ENCODE data around the gene EXOC2.

EXOC2 gene

DNA sequence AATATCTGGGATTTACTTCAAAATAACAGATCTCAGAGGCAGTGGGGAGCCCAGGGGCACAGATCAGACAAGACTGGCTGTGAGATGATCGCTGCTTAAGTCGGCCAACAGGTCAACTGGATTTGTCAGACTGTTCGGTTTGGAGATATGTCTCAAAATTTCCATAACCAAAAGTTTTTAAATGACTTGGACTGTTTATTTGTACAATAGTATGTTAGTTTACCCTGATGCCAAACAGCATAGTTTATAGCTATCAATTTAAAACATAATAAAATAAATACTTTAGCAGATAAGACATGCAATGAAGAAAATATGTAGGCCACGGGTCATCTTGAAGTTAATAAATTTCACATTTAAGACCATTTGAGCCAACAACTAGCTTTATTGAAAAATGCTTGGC lies 174.7 kb downstream of the EXOC2 start:
- no peak for DNase-seq

DNA sequence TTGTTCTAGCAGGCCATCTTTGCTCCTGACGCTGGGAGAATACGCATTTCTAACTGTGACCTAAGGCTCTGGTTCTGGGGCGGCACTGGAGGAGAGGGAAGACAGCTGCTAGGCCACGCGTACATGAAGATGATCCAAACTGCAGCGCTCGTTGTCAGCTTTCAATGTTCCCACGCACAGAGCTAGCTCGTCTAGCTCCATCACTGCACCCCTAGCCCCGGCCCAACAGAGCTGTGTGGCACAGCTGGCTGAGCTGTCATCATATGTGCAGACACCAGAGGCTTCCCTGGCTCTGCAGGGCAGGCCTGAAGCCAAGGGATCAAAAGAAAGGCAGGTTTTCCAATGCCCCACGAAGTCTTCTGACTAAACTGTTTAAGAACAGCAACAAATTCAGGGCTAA lies 176.7 kb downstream of the EXOC2 start:
- DNase-seq = no peak

DNA sequence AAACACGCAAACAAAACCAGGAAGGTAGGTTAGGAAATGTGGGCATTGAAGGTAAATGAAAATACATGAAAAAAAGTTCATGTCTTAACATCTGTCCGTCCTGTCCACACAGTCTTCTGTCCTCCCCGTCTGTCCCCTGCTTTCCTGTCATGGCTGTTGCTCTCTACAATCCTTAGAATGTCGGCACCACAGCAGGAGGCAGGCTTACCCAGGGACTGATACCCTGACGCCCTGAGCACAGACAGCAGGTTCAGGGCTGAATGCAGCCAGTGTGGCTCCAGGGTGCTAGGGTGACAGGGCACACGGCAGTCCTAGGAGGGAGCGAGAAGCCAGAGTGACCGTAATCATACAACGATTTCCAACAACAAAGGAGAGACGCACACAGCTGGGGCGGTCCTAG lies 177.7 kb downstream of the EXOC2 start:
- DNase-seq = no peak

DNA sequence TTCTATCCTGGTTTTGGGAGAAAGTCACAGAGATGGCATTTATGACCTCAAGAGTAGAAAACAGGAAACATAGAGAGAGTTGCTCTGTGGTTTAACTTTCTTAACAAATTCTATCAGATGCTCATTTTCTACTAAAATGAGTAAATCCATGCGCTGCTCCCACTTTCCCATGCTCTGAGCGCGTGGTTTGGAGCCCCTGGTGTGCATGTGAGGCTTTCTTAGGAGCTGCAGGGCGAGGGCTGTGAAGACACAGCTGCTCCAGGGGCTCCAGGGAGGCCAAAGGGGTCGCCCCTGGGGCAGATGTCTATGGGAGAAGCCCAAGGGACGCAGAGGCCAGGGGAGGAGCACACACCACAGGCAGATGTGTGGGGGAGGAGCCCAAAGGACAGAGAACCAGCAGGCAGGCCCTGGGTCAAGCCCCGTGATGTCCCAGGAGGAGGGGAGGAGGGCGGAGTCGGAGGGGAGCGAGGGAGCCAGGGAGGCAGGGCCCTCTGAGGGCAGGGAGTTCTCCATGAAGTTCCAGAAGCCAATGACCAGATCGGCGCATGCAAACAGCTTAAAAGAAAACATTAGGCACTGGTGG lies 178.5 kb downstream of the EXOC2 start:
- no peak for DNase-seq

DNA sequence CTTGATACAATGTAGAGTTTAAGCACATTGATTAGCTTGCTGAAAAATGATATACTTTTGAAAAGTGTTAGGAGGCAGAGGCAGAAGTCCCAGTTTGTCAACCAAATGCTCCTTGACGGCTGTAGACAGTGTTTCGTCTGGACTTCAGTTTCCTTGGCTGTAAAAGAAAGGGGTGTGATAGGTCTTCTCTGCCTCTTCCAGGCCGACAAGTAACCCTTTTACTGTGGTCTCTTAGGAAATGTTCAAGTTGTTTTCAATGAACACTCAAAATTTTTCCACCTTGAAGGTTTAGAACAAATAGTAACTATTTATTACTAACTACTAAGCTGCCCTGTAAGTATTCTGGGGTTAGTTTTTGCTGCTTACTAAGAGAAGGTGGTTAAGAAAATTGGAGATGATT lies 179.0 kb downstream of the EXOC2 start:
- DNase-seq = no peak

DNA sequence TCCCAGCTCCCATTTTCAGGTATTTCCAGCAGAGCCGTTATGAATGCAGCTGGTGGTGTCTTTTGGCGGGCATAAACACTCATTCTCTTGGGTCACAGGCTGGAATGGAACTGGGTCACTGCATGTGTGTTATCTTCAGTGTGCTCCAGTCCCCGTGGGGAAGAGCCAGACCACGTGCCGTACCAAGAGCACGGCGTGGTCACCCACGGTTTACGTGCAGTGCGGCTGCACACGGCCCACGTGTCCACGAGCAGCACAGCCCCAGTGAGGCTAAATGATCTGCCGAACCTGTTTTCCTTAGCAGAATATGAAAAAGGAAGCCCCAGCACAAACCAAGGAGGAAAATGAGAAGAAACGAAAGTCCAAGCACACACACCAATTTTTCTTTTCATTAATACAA lies 179.9 kb downstream of the EXOC2 start:
- DNase-seq = no peak

DNA sequence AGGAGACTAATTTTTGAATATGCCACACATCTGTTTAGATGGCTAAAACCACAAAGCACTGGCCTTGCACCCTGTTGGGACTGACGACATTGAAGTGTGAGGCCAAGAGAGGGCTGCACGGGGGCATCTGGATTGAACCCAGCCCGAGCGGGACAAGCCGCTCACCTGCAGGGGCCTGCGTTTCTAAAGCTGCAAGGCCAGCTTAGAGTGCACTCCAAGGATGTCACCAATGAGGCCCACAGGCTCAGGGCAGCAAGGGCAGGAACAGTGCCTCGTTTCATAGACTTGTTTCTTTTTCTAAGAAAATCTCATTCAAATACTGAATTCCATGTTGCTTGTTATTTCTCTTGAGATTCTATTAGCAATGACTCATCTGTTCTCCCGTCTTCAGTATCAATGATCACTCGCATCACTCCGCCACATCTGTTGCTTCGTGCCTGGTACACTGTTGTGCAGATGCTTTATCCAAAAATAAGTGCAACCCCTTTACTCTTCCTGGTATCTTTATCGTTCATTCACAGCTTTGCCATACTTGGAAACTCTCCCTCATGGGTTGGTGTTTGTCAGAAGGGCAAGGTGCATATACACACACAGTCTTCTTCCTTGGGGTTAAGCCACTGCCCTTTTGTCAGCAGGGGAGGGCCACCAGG lies 181.3 kb downstream of the EXOC2 start:
- DNase-seq = no peak

DNA sequence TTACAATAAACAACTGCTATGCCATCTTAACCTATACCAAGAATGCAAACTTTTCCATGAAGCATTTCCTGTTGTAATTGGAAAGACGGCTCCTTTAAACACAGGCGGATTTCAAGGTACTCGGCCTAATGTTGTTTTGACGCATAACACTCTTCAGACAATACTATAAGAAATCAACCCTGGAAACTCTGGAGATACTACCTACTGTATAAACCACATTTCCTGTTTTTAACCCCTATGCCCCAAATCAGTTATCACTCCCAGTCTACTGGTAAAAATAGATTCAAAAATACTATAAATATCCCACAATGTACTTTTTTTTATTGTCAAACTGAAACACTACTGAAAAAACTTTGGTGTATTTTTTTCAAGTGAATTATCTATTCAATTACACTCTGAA lies 183.3 kb downstream of the EXOC2 start:
- DNase-seq = no peak

DNA sequence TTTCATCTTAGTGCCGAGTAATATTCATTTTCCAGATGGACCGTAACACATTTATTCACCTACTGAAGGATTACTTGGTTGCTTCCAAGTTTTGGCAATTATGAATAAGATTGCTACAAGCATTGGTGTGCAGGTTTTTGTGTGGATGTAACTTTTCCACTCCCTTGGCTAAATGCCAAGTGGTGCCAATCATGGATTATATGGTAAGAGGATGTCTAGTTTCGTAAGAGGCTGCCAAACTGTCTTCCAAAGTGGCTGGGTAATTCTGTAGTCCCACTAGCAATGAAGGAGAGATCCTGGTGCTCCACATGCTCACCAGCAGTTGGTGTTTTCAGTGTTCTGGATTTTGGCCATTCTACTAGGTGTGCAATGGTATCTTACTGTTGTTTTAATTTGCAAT lies 184.3 kb downstream of the EXOC2 start:
- no peak for DNase-seq

DNA sequence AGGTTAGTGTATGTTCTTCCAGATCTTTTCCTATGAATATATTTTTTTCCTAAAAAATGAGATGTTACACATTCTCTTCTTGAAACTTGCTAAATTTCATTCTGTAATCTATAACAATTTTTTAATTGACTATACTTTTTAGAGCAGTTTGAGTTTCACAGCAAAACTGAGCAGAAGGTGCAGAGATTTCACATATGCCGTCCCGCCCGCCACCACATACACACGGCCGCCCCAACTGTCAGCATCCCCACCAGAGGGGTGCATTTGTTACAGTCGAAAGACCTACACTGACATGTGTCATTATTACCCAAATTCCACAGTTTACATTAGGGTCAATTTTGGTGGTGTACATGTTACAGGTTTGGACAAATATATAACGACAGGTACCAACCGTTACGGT lies 184.9 kb downstream of the EXOC2 start:
- no peak for DNase-seq

DNA sequence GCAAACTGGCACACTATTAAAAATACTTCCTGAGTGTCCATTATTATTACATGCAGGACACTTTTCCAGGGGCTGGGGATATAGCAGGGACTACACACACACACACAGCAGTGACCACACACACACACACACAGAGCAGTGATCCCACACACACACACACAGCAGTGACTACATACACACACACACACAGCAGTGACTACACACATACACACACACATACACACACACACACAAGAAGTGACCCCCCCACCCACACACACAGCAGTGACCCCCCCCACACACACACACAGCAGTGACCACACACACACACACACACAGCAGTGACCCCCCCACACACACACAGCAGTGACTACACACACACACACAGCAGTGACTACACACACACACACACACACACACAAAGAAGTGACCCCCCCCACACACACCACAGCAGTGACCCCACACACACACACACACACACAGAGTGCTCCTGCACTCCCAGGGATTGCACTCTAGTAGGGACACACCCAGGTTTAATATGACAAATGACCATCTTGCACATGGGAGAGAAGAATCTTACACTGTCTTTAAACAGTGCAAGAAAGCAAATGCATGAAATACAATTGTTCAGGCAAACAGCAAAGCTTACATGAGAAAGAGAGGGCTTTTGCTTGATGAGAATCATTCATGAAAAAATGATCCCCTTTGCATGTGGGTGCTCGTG lies 185.9 kb downstream of the EXOC2 start:
- no peak for DNase-seq

DNA sequence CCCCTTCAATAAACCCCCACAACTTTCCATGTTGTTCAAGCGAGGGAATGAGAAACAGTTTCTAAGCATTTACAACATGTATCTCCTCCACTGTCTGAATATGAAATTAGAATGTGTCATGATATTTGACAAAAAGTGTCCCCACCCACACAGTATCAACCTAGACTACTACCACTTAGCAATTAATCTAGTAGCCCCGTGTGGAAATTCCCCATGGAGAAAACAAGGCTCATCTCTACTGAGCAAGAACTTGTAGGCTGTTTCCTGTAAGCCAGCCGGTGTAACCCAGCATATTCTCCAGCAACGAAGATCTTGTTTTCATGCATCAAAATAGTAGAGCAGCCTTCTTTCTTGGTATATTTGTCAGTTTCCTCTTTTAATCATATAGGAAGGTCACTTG lies 186.4 kb downstream of the EXOC2 start:
- no peak for DNase-seq

DNA sequence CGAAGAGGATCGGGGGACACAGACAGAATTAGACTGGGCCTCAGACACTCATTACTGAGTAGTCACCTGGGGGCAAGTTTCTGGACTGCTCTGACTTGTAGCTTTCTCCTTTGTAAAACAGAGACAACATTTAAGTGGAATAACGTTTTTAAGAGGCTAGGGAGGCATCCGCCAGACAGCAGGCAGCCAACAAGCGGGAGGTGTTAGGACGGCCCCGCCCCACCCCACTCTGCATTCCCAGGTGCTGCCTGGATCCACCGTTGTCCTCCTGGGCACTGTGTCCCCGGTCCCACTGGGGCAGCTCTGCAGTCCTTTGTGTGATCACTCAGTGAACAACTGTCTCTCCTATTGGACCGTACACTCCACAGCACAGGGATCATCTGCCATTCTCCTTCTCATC lies 187.6 kb downstream of the EXOC2 start:
- DNase-seq = no peak

DNA sequence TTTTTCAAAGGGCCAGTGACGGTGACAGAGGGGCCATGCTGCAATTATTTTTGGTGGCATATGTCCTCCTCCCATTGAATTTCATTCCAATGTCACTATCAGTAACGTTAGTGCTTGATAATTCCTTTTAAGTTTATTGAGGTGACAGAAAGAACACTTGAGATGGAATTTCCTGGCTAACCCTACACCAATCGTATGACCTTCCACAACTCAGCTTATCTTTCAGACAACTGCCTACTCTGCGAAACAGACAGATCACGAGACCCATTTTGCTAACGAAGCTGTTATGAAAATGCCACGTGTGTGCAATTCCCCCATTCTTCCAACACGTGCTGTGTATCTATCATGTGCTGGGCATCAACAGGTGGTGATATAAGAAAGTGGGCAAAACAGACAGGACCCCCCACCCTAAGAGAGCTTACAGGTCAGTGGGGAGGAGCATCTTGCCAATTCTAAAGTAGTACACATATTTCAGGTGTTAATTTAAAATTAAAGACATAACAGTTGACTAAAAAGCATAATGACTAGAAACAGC lies 188.4 kb downstream of the EXOC2 start:
- no peak for DNase-seq

DNA sequence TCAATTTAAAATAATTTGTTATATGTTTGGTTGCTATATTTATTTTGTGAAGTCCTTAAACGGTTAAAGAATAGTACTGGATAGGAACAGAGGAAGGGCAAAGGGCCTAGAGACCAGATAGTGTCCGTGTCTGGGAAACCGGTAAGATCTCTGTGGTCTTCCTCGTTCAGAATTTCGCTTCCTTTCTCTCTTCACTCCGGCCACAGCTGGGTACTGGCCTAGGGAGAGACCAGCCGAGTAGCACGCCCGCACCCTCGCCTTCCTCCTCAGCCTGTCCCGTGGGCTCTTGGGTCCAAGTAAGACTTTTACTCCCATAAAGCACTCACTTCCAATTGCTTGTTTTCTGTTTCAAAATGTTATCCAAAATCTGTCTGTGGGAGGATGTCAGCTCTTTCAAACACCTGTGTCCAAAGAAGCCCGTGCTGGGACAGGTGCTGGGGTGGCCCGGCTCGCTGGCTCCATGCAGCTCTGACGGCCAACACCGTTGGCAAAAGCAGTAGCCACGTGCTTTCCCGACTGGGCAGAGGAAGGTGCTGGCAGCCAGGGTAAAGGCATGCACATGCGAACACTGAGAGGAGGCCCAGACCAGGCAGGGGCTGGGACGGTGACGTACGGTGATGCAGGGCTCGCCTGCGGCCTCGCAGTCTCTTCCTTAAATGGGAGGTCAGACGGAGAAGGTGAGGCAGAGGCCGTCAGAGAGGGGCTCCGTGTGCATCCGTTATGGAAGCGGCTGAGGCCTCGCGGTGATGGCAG lies 189.2 kb downstream of the EXOC2 start:
- DNase-seq = no peak

DNA sequence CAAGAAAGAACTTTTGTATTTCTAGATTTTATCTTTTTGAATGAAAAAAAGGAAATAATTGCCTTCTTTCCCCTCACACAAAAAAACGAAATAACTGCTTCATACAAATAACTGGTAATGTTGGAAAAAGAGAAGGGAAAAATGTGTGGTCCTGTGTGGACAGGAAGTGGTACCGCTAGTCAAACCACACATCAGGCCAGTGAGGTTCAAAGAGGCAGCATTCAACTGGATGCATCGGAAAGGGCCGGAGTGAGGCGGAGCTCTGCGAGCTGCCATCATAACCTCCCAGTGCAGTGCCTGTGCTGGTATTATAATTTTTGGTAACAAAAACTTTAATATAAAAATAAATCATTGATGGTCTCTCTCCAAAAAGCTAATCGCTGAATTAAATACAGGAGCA lies 190.2 kb downstream of the EXOC2 start:
- DNase-seq = no peak

DNA sequence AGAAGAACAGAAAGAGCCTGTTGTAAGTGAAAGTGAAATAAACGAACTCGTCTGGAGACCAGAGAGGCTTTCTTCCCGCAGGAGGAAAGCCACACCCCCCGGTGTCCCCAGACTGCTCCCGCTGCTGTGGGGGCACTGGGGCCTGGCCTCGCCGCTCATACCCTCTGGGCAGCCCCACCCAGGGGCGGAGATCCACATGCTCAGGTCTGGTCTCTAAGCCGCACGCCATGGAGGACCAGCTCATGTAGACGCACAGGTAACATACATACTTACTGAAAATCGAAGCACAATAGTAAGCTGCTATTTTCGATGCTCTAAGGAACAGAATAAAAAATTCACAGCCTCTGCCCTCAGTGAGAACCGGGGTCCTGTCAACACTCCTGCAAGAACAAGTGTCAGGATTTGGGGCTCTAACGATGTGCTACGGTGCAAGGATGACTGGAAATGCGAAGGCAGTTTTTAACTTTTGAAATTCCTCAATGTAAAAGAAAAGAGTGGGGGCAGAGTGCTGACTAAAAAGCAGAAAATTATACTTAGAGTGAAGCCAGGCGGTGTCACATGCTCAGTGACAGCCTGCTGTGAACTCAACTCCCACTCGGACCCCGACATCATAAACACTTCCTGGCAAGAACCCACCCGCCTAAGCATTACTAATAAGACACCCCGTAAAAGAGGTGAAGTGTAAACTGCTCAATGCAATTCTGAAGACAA lies 190.9 kb downstream of the EXOC2 start:
- no peak for DNase-seq

DNA sequence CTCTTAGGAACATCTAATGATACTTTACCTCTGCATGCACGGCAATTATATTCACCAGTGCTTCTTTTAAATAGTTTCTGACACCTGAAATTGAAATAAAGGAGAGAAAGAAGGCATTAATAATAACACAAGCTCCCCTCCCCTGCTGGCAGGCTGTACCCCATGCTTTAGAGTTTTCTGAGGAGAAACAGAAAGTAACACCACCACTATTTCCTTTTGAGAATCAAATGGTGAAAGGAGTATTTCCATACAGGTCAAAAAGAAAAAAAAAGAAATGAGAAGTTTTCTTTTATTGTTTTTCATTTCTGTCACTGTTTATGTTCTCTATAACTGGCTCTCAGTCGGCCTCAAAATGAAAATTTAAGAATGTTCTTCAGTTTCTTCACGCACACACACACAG lies 193.3 kb downstream of the EXOC2 start:
- DNase-seq = no peak

DNA sequence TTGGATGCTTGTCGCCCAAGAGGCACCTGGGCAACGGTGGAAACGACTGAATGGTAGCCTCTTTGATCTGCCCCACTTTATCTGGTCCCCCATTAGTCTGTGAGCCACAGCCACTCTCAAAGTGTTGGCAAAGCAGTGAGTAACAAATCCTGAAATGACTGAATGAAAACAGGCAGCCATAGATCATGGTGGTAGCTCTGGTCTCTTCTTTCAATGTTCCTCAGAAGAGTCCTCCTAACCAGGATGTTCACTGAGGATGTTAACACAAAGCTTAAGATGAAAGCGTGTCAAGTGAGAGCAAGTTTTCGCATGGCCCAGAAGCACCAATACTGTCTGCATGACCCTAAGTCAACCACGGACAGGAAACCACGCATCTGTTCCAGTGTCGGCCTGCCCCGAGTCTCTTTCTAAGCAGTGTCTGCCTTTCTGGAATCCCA lies 194.1 kb downstream of the EXOC2 start:
- no peak for DNase-seq

DNA sequence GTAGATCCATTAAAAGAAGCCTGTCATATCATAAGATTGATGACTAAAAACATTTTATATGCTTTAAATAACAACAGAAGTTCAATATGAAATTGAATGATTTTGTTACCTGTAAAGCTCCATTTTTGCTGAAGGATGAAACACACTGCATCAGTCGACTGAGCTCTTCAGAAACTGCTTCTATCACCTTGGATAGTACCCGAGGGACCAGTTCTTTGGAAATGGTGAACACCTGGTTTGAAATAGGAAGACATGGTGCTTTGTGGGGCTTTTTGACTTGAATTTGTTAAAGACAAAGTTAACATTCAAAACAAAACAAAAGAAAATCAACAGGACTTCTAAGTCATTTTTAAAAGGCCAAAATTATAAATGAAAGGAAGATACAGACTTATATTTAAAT lies 195.7 kb downstream of the EXOC2 start:
- no peak for DNase-seq

DNA sequence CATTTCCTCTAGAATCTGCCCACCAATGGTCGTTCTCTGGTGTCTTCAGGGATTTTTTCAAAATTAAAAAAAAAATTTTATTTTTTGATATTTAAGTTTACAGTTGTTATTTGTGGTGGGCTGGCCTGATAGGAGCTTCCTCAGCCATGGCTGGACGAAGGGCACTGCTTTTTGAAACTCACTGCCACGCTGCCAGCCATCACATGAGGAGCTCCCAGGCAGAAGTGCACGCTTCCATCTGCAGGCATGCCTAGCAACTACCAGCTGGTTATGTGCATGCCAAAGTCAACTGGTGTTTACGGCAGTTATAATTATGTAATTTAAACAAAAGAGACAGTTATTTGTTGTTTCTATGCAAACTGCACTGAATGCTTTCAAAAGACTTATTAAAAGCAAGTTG lies 196.3 kb downstream of the EXOC2 start:
- DNase-seq = no peak

DNA sequence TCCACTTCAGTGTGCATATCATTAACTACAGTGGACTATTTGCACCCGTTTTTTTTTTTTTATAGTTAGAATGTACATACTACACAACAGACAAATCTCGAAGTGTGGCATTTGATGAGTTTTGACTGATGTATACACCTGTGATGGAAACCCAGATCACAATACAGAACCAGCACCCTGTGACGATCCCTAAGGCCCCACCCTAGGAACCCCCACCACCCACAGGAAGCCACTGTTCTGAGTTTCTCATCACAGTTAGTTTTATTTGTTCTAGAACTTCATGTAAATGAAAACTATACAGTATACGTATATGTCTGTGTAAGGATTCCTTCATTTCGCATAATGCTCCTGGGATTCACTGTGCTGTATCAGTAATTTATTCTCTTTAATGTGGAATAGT lies 198.5 kb downstream of the EXOC2 start:
- DNase-seq = no peak

DNA sequence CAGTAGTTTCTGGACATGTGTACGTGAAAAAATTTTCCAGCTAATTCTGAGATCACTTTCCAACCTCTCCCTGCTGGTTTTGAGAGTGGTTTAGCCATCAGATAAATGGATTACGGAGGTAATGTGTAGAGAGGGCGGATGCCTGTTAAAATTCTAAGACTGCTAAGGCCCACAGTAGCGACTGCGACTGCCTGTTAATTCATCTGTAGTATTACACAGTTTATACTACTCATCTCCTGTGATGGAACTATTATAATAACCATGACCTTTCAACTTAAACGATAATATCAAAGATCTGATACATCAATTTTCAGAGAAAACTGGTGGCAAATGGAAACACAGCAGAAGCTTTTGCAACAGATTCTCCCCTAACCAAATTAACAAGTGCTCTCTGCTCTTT lies 199.1 kb downstream of the EXOC2 start:
- no peak for DNase-seq

Data from effector CD8-positive, alpha-beta T cell (primary cell).